Choroid plexus epithelial cell (primary cell): ENCODE data around the gene ADPRH.

Experiments used
- DNase-seq: peaks from one replicate; pipeline ENCODE4 v3.0.0-alpha.2; 2010; ENCODE audit warnings: low read depth
- H3K4me3 ChIP-seq: 2 replicates; pipeline ENCODE4 v1.5.1; 2011; ENCODE audit warnings: low read depth, mild to moderate bottlenecking, control low read depth, low read length, moderate library complexity
- CTCF ChIP-seq: conservative IDR thresholded peaks from 2 replicates; pipeline ENCODE4 v1.5.1; 2011; ENCODE audit warnings: low read depth, mild to moderate bottlenecking, control low read depth, inconsistent platforms, low read length, moderate library complexity

The ADPRH gene

DNA sequence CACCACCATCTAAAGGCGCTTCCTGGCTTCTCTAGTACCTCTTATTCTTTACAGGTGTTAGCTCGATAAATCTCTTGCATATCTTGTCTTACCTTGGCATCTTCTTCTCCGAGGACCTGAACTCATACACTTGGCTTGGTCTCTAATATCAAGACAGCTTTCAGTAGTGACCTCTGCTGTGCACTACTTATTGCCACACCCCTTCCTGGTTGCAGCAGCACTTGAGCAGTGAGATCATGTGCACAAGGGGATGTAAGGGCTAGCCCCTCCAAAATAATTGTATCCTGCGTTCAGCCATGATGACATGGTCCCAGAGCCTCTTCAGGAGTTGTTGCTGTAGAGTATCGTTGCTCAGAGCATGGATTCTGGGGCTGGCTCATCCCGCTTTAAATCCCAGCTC, 17.1 kb downstream of the ADPRH start:
- no peak for DNase-seq
- no peak overlapping the region for H3K4me3 ChIP-seq
- no peak for TF ChIP-seq CTCF

GRCh38 chr3:119597548-119598288, 18.4 kb downstream of the ADPRH start, which contains the start of gene PLA1A:
Gene PLA1A, plus strand, starts transcription at chr3:119597885. Its CDS starts 29 bp downstream, at chr3:119597914.
- no peak within 1 kb of the TSS for H3K4me3 ChIP-seq
- TF ChIP-seq CTCF: no peak
- DNase-seq: no peak

- H3K4me3 ChIP-seq: no peak overlapping the region
- TF ChIP-seq CTCF: no peak
- DNase-seq: no peak
Measured at GRCh38 chr3:119598410-119599098, 19.3 kb downstream of the ADPRH start.

- no peak for TF ChIP-seq CTCF
- DNase-seq: no peak
- H3K4me3 ChIP-seq: no peak overlapping the region
Measured at GRCh38 chr3:119599558-119600174, 20.4 kb downstream of the ADPRH start.

DNA sequence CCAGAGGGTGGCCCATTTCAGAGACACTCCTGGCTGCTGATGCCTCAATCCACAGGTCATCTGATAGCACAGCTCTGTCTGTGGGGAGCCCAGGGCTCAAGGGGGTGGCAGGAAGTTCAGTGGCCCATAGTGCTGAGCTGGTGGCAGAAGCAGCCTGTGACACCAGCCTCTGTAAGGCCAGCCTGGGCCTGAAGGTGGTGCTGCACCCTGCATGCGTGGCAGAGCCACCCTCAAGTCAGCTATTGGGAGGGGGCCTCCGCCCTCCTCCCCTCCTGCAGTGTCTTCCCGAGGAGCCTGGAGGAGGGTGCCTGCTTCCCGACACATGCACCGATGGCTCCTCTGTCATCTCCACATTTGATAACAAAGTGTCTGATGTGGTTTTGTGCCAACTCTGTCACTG, 21.4 kb downstream of the ADPRH start:
- TF ChIP-seq CTCF: peak; percentile 46
- no peak for DNase-seq

DNA sequence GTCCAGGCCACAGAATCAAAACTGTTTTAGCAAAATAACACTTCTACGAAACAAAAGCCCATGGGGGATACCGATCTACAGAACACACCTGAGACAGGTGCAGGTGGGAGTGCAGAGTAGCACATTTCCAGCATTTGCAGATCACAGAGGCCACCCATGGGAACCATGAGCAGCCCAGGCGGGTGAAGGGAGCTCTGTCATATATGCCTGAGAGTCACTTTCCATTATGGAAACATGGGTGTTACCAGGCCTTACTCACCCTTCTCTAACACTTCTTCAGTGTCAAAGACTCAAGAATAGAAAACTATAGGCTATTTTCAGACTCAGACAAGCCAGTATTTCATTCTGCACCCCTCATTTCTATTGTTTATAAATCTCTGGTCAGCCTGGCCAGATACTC, 21.9 kb downstream of the ADPRH start:
- no peak for DNase-seq
- H3K4me3 ChIP-seq: no peak overlapping the region
- no peak for TF ChIP-seq CTCF

More for the DNA sequence above, 21.4 kb downstream of the ADPRH start:
- no peak overlapping the region for H3K4me3 ChIP-seq
